Measurements from ENCODE around the gene NEK4.
"Not testable (repeated sequence)": the region's sequence is repeated elsewhere in the genome, so short reads cannot be mapped to it uniquely, and the experiment has no call there.

NEK4 gene

DNA sequence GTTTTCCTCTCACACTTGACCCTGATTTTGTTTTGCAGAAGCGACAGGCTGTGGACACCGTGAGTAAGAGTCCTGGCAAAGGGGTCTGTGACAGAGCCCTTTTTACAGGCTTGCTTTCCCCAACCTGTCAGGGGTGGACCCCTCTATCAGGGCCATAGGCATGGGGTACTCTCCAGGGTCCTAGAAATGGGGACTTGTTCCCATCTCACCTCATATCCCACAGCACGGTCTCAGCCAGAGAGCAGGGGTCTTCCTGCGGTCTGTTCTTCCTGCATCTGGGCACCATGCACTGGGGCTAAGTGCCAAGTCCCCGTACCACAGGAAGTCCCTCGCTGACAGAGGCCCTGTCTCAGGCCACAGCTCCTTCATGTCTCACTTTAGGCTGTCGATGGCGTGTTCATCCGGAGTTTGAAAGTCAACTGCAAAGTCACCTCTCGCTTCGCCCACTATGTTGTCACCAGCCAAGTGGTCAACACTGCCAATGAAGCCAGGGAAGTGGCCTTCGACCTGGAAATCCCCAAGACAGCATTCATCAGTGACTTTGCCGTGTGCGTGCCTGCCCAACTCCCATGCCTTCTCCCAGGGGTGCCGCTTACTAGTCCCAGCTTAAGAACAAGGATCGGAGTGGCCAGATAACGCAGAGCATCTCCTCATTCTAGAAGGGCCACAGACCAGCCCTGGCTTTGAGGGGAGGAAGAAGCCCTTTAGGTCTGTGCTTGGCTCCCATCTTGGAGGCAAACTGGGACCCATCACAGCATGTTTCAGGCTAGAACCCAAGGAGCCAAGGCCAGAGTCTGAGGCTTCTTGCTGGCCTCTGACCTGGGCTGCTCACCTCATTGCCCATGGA, 7.4 kb upstream of the NEK4 start:
- DNase-seq (ENCODE audit: low read depth): no peak

DNA sequence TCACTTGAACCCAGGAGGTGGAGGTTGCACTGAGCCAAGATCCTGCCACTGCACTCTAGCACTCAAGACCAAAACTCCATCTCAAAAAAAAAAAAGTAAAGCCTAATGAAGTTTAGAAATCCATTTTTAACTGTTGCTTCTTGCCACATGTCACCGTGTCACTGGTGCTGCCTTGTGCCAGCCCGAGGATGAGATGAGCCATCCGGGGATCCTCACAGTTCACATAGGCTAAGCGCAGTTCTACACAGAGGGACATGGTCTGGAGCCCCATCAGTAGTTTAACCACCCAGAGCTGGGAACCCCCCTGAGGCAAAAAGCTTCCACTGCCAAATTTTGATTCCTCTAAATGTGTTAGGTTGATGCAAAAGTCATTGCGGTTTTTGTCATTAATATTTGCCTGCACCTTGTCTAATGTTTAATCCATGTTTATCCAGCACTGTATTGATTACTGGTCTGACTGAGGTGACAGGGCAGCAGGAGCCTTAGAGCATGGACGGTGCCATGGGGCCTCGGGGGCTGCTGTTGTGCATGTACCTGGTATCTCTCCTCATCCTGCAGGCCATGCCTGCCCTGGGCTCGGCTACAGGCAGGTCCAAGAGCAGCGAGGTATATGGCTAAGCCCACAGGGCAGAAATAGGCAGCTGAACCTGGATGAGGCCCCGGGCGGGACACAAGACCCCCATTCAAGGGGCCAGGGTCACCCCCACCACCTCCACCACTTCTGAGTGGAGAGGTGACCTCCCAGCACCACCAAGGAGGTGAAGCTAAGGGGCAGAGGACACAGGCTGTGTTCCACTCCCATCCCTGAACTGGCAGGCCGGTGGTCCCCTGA, 6.6 kb upstream of the NEK4 start, which contains the start of gene ITIH1:
Gene ITIH1 (plus strand): TSS at position 473 of the 832 bp plus-strand sequence. CDS start 17 bp downstream, at position 490.
- no peak for DNase-seq (ENCODE audit: low read depth)

DNA sequence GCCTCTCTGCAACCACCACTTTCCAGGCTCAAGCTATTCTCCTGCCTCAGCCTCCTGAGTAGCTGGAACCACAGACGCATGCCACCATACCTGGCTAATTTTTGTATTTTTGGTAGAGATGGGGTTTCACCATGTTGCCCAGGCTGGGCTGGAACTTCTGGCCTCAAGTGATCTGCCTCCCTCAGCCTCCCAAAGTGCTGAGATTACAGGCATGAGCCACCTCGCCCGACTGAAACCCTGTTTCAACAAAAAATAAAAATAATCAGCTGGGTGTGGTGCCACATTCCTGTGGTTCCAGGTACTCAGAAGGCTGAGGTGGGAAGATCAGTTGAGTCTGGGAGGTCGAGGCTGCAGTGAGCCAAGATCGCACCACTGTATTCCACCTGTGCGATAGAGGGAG, 5.7 kb upstream of the NEK4 start:
- DNase-seq (ENCODE audit: low read depth): not testable (repeated sequence)

DNA sequence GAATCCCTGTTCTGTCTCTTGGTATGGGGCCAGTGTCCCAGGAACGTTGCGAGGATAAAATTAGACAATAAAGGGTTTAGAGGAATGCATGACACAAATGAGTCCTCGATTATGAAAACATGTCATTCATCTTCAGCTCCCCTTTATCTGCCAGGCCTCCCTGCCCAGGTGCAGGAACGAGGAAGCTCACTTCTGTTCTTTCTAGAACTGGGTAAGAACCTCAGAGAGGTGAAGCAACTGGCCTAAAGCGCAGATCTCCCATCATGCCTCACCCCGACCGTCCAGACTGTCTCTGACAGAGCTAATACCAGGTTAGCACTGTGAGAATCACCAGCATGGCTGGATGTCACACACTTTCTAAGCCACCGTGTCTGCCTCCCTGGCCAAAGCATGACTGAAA, 5.1 kb upstream of the NEK4 start:
- DNase-seq (ENCODE audit: low read depth): no peak

DNA sequence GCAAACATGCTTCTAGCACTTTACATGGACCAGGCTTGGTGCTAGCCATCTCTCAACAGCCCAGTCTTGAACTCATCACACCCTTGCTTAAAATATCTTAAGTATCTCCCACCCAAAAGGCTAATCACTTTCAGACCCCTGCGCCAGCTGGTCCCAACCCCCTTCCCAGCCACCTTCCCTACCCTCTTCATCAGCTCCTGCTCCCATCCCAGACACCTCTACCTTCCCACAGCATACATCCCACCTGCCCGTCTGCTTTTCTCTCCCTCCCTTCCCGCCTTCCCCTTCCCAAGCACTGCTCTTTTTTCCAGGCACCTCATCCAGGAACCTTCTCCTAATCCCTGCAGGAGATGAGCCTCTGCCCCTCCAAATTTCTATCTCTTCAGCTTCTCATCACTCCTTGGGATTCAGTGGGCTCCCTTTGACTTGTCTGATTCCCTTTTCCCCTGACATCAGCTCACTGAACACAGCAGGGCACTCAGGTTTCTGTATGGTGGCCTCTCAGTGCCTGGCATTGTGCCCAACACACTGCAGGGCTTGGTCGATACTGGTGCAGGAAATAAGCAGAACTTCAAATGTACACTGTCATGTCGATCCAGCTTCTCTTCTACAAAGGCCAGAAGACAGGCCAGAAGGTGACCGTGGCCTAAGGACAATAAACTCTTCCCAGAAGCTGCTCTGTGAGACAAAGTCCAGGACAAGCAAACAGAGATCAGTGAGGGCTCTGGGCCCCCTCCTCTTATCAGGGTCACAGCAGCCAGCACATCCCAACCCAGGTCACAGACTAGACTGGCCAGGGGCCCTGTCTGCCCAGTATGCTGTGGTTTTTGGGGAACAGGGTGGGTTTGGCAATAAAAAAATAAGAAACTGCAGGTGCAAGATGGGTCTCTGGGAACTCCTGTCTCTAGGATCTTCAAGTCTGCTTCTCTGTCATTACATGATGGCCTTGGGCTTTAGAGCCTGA, 4.4 kb upstream of the NEK4 start:
- DNase-seq (ENCODE audit: low read depth): no peak

DNA sequence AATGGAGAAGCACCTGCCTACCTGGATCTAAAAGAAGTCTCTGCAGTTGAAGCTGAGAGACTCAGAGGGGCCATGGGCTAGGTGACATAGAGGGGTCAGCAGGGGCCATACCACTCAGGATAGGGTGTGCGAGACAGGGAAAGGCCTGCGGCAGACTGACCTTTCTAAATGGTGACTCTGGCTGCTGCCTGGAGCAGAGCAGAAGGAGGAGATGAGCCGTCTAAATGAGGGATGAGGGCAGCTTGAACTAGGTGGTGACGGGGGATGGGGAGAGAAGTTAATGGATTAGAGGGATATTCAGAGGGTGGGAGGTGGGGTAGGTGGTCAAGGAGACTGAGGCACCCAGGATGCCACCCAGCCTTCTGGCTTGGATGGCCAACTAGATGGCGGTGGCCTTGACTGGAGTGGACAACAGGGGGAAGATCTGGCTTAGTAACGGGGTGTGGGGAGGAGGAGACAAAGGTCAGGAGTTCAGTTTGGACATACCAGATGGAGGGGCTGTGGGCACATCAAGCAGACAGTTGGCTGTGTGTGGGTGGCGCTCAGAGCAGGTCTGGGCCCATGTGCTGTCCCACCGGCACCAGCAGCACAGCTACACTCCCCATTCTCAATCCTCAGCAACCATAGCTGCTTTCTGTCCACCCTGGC, 3.5 kb upstream of the NEK4 start:
- DNase-seq (ENCODE audit: low read depth): no peak

DNA sequence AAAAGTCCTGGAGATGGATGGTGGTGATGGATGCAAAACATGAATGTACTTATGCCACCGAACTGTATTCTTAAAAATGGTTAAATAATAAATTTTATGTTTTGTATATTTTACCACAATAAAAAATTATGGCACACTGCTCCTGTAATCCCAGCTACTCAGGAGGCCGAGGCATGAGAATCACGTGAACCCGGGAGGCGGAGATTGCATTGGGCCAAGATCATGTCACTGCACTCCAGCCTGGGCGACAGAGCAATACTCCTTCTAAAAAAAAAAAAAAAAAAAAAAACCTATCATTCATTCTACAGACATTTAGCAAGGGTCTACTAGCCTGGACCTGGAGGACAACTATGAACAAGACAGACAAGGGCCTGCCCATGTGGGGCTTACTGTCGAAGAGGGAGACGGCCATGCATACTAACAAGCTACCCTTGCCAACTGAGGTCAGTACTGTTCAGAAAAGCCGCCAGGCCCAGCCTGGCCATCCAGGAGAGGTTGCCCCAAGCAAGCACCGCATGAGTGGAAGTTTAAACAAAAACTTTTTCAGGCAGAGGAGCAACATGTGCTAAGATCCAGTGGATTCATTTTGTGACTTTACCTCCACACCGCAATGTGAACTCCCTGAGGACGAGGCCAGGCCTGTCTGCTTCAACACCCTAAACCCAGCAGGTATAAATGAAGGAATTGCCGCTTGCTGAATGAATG, 2.8 kb upstream of the NEK4 start:
- DNase-seq (ENCODE audit: low read depth): no peak

DNA sequence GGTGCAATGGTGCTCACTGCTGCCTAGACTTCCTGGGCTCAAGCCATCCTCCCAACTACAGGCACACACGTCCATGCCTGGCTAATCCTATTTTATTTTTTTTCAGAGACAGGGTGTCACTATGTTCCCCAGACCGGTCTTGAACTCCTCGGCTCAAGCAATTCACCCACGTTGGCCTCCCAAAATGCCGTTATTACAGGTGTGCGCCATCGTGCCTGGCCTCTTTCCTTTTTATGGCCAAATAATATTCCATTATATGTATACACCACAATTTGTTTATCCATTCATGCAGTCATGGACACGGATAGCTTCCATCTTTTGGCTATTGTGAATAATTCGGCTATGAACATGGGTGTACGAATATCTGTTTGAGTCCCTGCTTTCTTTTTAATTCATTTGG, 962 bp upstream of the NEK4 start:
- DNase-seq (ENCODE audit: low read depth): no peak

DNA sequence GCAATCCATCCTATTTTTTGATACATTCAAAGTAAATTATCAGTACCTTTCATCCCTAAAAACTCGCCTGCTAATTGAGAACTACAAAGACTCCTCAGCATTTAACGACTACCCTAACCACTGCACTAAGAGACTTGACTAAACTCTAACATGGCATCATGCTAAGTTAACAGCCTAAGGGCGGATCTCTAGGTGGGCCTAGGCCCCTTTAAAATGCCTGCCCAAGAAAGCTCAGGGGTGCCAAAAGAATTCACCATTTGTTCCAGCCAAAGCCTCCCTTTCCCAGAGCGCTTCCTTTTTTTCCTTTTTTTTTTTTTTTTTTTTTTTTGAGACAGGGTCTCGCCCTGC, 568 bp upstream of the NEK4 start:
- no peak for DNase-seq (ENCODE audit: low read depth)

DNA sequence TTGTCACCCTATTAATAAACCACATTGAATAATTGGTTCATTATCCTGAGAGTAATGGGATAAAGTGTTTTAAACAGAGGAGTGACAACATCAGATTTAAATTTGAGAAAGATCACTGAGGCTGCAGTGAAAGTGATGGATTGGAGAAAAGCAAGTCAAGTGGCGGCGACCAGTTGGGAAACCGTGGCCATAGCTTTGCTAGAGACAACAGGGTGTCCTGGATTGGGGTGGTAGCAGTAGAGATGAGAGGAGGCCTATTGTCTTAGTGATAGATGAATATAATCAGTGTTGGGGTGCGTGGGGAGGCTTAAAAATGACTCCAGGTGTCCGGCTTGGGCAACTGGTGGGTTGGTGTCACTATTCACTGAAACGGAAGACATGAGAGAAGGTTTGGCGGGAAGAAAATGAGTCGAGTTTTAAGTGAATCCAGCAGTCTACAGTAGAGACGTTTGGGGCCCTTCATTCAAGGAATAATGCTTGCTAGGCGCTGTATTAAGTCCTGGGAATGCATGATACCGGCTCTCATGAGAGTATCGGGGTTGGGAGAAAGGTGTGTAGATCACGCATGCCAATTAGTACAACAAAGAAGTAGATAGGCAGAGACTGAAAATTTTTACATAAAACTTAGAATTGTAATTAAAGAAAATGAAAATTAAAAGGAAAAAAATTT, 819 bp downstream of the NEK4 start:
- no peak for DNase-seq (ENCODE audit: low read depth)

DNA sequence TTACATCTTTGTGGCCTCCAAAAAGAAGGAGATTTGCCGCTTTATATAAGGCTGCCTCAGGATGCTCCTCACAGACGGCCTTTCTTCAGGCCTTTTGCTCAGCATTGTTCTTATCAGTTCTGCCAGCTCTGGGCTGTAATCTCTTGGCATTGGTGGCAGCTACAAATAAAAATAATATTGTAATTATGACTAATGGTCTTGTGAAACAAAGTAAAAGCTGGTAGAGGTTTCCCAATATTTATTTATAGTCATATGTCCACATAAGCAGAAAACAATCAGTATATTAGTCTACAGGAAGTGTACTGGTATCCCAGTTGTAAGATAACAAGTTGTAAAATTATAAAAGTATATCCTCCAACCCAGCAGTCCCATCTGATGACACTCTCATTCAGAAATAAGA, 7.3 kb downstream of the NEK4 start:
- DNase-seq (ENCODE audit: low read depth): no peak

DNA sequence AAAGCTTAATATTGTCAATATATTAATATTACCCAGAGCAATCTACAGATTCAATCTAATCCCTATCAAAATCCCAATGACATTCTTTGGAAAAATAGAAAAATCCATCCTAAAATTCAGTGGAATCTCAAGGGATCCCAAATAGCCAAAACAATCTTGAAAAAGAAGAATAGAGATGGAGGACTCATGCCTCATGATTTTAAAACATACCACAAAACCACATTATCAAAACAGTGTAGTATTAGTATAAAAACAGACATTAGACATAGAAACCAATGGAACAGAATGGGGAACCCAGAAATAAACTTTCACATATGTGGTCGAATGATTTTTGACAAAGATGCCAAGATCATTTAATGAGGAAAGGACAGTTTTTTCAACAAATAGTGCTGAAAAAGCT, 14.6 kb downstream of the NEK4 start:
- no peak for DNase-seq (ENCODE audit: low read depth)

DNA sequence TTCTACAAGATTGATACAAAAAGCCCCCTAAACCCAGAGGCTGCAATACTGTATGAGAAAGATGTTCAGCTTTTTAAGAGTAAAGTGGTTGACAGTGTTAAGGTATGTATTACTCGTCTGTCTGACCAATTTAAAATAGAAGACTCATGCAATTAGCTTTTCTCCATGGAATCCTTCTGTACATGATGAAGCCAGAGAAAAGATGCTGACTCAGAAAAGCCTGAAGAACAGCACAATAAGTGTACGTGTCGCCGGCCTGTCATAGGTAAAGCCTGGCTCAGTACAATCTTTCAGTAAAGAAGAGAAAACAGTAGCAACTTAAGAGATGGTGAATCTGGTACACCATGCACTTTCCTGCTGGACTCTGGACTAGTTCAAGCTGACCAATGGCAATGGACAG, 16.4 kb downstream of the NEK4 start:
- no peak for DNase-seq (ENCODE audit: low read depth)

DNA sequence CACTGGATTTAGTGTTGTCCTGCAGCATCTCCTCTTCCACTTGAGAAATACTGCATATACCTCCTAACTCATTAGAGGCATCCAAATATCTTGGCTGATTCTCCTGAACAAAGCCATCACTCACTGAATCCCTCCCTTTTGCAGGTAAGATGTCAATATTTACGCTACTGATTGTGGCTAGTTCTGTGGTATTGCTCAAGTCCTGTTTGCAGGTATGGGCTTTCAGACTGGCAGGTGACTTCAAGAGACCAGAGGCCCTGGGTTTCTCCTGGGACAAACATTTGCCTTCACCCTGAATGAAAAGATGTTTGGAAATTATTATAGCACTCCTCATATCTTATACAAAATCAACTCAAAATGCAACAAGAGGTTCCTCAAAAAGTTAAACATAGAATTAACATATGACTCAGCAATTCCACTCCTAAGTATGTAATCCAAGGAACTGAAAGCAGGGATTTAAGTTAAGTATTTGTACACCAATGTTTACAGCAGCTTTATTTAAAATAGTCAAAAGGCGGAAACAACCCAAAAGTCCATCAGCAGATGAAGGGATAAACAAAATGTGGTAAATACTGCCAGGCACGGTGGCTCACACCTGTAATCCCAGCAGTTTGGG, 18.6 kb downstream of the NEK4 start:
- DNase-seq (ENCODE audit: low read depth): no peak

DNA sequence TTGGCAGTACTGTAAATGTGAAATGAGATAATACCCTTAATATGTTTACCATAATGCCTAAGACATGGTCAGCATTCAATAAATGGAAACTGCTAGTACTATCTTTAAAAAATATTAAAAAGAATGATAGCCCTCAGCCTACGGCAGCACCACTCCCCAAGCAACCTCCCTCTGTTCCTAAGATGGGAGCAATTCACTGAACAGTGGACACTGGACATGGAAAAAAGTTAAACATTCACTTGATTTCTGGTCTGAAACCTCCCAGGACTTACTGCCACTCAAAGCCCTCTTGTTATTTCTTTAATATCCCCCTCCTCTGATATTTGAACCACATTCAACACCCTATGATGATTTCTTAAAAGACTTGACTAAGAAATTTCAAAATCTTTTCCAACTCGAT, 27.0 kb downstream of the NEK4 start:
- DNase-seq (ENCODE audit: low read depth): no peak

DNA sequence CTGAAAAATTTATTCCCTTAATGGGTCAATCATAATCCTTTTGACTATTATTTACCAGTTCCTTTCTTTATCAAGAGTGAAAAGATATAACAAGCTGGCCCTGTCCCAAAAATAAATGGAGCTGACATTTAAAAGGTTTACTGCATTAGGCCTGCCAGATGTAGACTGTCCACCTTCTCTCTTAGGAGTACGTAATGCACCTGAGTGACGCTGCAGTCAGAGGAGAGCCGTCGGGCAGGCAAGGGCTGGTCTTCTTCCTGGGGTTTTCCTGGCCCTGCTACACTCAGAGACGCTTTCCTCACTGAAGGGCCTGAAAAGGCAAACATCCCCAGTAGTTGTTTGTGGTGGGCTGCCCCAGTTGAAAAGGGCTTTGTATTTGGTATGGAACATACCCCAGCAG, 27.6 kb downstream of the NEK4 start:
- no peak for DNase-seq (ENCODE audit: low read depth)

DNA sequence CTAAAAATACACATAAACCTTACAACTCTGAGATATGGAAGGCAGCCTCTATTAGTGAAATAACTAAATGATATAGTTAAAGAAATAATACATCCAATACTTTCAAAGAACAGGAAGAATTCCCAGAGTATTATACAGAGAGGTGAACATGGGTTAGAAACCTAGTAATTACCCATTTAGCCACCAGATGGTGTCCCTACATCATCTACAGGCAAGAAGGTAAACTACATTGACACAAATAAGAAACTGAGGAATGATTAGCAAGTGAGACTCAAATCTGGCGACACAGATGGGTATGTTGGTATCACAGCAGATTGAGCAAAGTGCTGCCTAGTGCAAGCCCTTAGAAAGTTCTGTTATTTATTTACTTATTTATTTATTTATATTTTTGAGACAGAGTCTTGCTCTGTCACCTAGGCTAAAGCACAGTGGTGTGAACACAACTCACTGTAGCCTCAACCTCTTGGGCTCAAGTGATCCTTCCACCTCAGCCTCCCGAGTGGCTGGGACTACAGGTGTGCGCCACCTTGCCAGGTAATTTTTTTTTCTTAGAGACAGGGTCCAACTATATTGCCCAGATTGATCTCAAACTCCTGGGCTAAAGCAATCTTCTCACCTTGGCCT, 28.2 kb downstream of the NEK4 start:
- DNase-seq (ENCODE audit: low read depth): no peak

DNA sequence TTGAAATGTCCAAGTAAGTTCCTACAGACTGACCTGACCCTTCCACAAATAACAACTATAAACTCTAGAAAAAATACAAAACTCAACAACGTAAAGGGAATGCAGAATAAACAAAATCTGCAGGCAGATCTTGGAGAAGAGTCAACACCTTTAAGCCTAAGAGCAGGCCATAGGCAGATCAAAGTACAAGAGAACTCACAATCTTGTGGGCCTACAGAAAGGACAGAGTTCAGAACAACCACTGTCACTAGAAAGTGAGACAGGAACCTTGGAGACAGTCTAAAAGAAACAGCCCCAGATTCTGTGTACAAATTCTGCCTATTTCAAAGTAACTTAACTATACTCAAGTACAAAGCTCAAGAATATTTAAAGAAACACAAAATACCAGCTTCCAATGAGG, 31.0 kb downstream of the NEK4 start:
- no peak for DNase-seq (ENCODE audit: low read depth)

DNA sequence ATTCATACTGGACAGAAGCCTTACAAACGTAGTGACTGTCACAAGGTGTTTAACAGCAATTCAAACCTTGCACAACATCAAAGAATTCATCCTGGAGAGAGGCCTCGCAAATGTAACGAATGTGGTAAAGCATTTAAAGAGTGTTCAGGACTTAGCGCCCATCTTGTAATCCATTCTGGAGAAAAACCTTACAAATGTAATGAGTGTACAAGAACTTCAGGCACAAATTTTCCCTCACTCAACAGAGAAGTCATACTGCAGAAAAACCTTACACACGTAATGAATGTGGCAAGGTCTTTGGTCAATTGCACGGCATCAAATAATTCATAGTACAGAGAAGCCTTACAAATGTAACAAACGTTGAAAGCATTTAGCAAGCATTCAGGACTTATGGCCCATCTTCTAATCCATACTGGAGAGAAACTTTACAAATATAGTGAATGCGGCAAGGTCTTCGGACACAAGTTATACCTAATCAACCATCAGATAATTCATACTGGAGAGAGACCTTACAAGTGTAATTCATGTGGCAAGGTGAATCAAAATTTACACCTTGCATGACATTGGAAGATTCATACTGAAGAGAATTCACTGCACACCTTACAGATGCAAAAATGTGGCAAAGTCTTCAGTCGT, 37.4 kb downstream of the NEK4 start:
- DNase-seq (ENCODE audit: low read depth): no peak
